ENCODE data around the gene SPAG16.
"Not testable (repeated sequence)": the region's sequence is repeated elsewhere in the genome, so short reads cannot be mapped to it uniquely, and the experiment has no call there.

The SPAG16 gene

GRCh38 chr2:213316001-213316735 lies 31.9 kb downstream of the SPAG16 start:
- Histone ChIP-seq H3K9ac (ENCODE audit: insufficient read length, low read depth) (no peak overlapping the region), H3K27me3 (ENCODE audit: insufficient read depth, insufficient read length) (no peaks in the 10 kb centered on the region), H3K4me1 (ENCODE audit: insufficient read depth, insufficient read length) (no peaks in the 10 kb centered on the region), H3K4me3 (ENCODE audit: insufficient read length, low read depth) (no peak overlapping the region), H3K36me3 (ENCODE audit: insufficient read depth, insufficient read length, low read length) (peaks cover 10% of the 10 kb centered on the region), H3K9me3 (ENCODE audit: insufficient read depth, low read length) (no peaks in the 10 kb centered on the region)
- no peak for DNase-seq (ENCODE audit: low read depth, low spot score)
- no peak for TF ChIP-seq SUZ12 (IDR thresholded peaks at IDR 0.05; ENCODE audit: extremely low read depth, insufficient read depth, insufficient read length)
- no peak for TF ChIP-seq YY1 (IDR thresholded peaks at IDR 0.05; ENCODE audit: insufficient read depth, insufficient read length)
- no peak for TF ChIP-seq ZNF274 (IDR thresholded peaks at IDR 0.05; ENCODE audit: low read depth, low read length)

GRCh38 chr2:213317929-213318328 lies 33.7 kb downstream of the SPAG16 start:
- Histone ChIP-seq H3K4me1 (ENCODE audit: insufficient read depth, insufficient read length) (no peaks in the 10 kb centered on the region), H3K9me3 (ENCODE audit: insufficient read depth, low read length) (no peaks in the 10 kb centered on the region), H3K4me3 (ENCODE audit: insufficient read length, low read depth) (no peak overlapping the region), H3K36me3 (ENCODE audit: insufficient read depth, insufficient read length, low read length) (peaks cover 14% of the 10 kb centered on the region), H3K9ac (ENCODE audit: insufficient read length, low read depth) (no peak overlapping the region), H3K27me3 (ENCODE audit: insufficient read depth, insufficient read length) (no peaks in the 10 kb centered on the region)
- no peak for DNase-seq (ENCODE audit: low read depth, low spot score)
- TF ChIP-seq SUZ12 (IDR thresholded peaks at IDR 0.05; ENCODE audit: extremely low read depth, insufficient read depth, insufficient read length) (no peak), ZNF274 (IDR thresholded peaks at IDR 0.05; ENCODE audit: low read depth, low read length) (no peak), YY1 (IDR thresholded peaks at IDR 0.05; ENCODE audit: insufficient read depth, insufficient read length) (no peak)

DNA sequence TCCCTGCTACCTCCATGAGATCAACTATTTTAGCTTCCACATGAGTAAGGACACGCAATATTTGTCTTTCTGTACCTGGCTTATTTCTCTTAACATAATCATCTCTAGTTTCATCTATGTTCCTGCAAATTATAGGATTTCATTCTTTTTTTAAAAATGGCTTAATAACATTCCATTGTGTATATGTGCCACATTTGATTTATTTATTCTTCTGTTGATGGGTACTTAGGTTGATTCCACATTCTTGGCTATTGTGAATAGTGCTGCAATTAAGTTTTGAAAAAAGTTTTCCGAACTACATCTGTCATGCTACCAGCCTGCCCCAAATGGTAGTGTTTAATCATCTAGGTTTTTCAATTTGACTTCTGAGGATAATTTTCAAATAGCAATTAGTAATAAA lies 36.3 kb downstream of the SPAG16 start:
- H3K9ac ChIP-seq (ENCODE audit: insufficient read length, low read depth): no peak overlapping the region
- TF ChIP-seq SUZ12 (IDR thresholded peaks at IDR 0.05; ENCODE audit: extremely low read depth, insufficient read depth, insufficient read length): no peak
- TF ChIP-seq ZNF274 (IDR thresholded peaks at IDR 0.05; ENCODE audit: low read depth, low read length): no peak
- TF ChIP-seq YY1 (IDR thresholded peaks at IDR 0.05; ENCODE audit: insufficient read depth, insufficient read length): no peak
- no peak for DNase-seq (ENCODE audit: low read depth, low spot score)
- H3K36me3 ChIP-seq (ENCODE audit: insufficient read depth, insufficient read length, low read length): peaks cover 14% of the 10 kb centered on the region
- no peaks in the 10 kb centered on the region for H3K27me3 ChIP-seq (ENCODE audit: insufficient read depth, insufficient read length)
- H3K9me3 ChIP-seq (ENCODE audit: insufficient read depth, low read length): no peaks in the 10 kb centered on the region
- H3K4me3 ChIP-seq (ENCODE audit: insufficient read length, low read depth): no peak overlapping the region
- no peaks in the 10 kb centered on the region for H3K4me1 ChIP-seq (ENCODE audit: insufficient read depth, insufficient read length)

GRCh38 chr2:213336253-213336770 lies 52.0 kb downstream of the SPAG16 start:
- no peak for TF ChIP-seq YY1 (IDR thresholded peaks at IDR 0.05; ENCODE audit: insufficient read depth, insufficient read length)
- TF ChIP-seq ZNF274 (IDR thresholded peaks at IDR 0.05; ENCODE audit: low read depth, low read length): no peak
- no peak for TF ChIP-seq SUZ12 (IDR thresholded peaks at IDR 0.05; ENCODE audit: extremely low read depth, insufficient read depth, insufficient read length)
- Histone ChIP-seq H3K4me3 (ENCODE audit: insufficient read length, low read depth) (no peak overlapping the region), H3K9me3 (ENCODE audit: insufficient read depth, low read length) (0 out of 2 replicates have a peak, but pooled peaks cover 3% of the 10 kb centered on the region), H3K36me3 (ENCODE audit: insufficient read depth, insufficient read length, low read length) (no peaks in the 10 kb centered on the region), H3K4me1 (ENCODE audit: insufficient read depth, insufficient read length) (no peaks in the 10 kb centered on the region), H3K9ac (ENCODE audit: insufficient read length, low read depth) (no peak overlapping the region), H3K27me3 (ENCODE audit: insufficient read depth, insufficient read length) (no peaks in the 10 kb centered on the region)
- no peak for DNase-seq (ENCODE audit: low read depth, low spot score)

GRCh38 chr2:213353419-213353818 lies 69.2 kb downstream of the SPAG16 start:
- Histone ChIP-seq H3K27me3 (ENCODE audit: insufficient read depth, insufficient read length) (no peaks in the 10 kb centered on the region), H3K4me1 (ENCODE audit: insufficient read depth, insufficient read length) (no peaks in the 10 kb centered on the region), H3K4me3 (ENCODE audit: insufficient read length, low read depth) (no peak overlapping the region), H3K9ac (ENCODE audit: insufficient read length, low read depth) (no peak overlapping the region), H3K9me3 (ENCODE audit: insufficient read depth, low read length) (peaks cover 4% of the 10 kb centered on the region), H3K36me3 (ENCODE audit: insufficient read depth, insufficient read length, low read length) (no peaks in the 10 kb centered on the region)
- TF ChIP-seq YY1 (IDR thresholded peaks at IDR 0.05; ENCODE audit: insufficient read depth, insufficient read length) (no peak), ZNF274 (IDR thresholded peaks at IDR 0.05; ENCODE audit: low read depth, low read length) (no peak), SUZ12 (IDR thresholded peaks at IDR 0.05; ENCODE audit: extremely low read depth, insufficient read depth, insufficient read length) (no peak)
- DNase-seq (ENCODE audit: low read depth, low spot score): no peak

- Histone ChIP-seq H3K9ac (ENCODE audit: insufficient read length, low read depth) (no peak overlapping the region), H3K4me3 (ENCODE audit: insufficient read length, low read depth) (no peak overlapping the region), H3K4me1 (ENCODE audit: insufficient read depth, insufficient read length) (no peaks in the 10 kb centered on the region), H3K27me3 (ENCODE audit: insufficient read depth, insufficient read length) (no peaks in the 10 kb centered on the region), H3K36me3 (ENCODE audit: insufficient read depth, insufficient read length, low read length) (no peaks in the 10 kb centered on the region), H3K9me3 (ENCODE audit: insufficient read depth, low read length) (no peaks in the 10 kb centered on the region)
- no peak for TF ChIP-seq ZNF274 (IDR thresholded peaks at IDR 0.05; ENCODE audit: low read depth, low read length)
- no peak for TF ChIP-seq YY1 (IDR thresholded peaks at IDR 0.05; ENCODE audit: insufficient read depth, insufficient read length)
- TF ChIP-seq SUZ12 (IDR thresholded peaks at IDR 0.05; ENCODE audit: extremely low read depth, insufficient read depth, insufficient read length): no peak
- DNase-seq (ENCODE audit: low read depth, low spot score): no peak
Measured at GRCh38 chr2:213376644-213377043, 92.4 kb downstream of the SPAG16 start.

DNA sequence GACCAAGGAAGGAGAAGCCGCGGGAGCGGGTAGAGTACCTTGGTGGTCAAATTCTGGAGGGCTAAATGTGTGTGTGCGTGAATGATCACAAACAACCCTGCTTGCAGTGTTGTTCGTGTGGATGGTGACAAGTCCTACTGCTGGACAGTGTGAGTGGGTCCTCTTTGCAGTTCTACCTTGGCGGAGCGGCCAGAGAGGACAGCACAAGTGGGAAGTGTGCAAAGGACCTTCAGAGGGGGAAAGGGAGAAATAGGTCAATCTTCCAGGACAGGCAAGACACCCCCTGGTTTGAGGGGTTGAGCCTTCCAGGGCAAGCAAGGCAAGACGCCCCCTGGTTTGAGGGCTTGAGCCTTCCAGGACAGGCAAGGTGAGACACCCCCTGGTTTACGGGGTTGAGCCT lies 122.8 kb downstream of the SPAG16 start:
- not testable (repeated sequence) for H3K9me3 ChIP-seq (ENCODE audit: insufficient read depth, low read length); H3K4me1 ChIP-seq (ENCODE audit: insufficient read depth, insufficient read length); DNase-seq (ENCODE audit: low read depth, low spot score); H3K4me3 ChIP-seq (ENCODE audit: insufficient read length, low read depth); H3K9ac ChIP-seq (ENCODE audit: insufficient read length, low read depth); H3K36me3 ChIP-seq (ENCODE audit: insufficient read depth, insufficient read length, low read length); H3K27me3 ChIP-seq (ENCODE audit: insufficient read depth, insufficient read length)

DNA sequence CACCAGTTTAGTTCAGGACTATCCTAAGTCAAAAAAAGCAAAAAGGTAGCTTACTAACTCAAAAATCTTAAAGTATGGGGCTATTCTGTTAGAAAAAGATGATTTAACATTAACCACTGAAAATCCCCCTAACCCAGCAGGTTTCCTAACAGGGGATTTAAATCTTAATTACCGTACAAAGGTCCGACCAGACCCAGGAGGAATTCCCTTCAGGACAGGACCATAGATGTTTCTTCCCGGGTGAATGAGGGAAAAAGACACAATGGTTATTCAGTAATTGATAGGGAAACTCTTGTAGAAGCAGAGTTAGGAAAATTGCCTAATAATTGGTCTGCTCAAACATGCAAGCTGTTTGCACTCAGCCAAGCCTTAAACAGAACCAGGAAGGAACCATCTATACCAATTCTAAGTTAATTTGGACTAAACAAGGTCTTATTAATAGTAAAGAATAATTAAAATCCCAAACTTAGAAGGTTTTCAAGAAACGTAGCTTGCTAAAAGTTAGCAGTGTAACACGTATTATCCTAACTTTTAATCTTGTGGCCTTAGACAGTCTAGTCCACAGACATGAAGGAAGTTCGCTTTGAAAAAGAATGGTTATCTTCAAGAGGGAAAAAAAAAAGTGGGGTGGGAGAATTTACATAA lies 124.3 kb downstream of the SPAG16 start:
- not testable (repeated sequence) for H3K9me3 ChIP-seq (ENCODE audit: insufficient read depth, low read length); H3K4me1 ChIP-seq (ENCODE audit: insufficient read depth, insufficient read length); H3K9ac ChIP-seq (ENCODE audit: insufficient read length, low read depth); H3K36me3 ChIP-seq (ENCODE audit: insufficient read depth, insufficient read length, low read length); H3K27me3 ChIP-seq (ENCODE audit: insufficient read depth, insufficient read length); DNase-seq (ENCODE audit: low read depth, low spot score); H3K4me3 ChIP-seq (ENCODE audit: insufficient read length, low read depth)

- not testable (repeated sequence) for H3K9ac ChIP-seq (ENCODE audit: insufficient read length, low read depth); H3K4me3 ChIP-seq (ENCODE audit: insufficient read length, low read depth); H3K9me3 ChIP-seq (ENCODE audit: insufficient read depth, low read length); DNase-seq (ENCODE audit: low read depth, low spot score); H3K36me3 ChIP-seq (ENCODE audit: insufficient read depth, insufficient read length, low read length); H3K4me1 ChIP-seq (ENCODE audit: insufficient read depth, insufficient read length); H3K27me3 ChIP-seq (ENCODE audit: insufficient read depth, insufficient read length)
Measured at GRCh38 chr2:213410687-213411086, 126.4 kb downstream of the SPAG16 start.

All from NT2/D1 (cell line).